B cell (primary cell): ENCODE results near the gene SPECC1. TPM values are rescaled to one million over a fixed set of nuclear protein-coding genes. Genes with fewer than 3 reads are reported as not detected.

ENCODE experiments used
- ATAC-seq: fragments of 200-7000 bp; cut with Tn5 transposase; one replicate; pipeline ENCODE4 v1.10.0; 2021; ENCODE audit warnings: low read depth, mild to moderate bottlenecking, moderate number of reproducible peaks, moderate library complexity
- CTCF ChIA-PET: fragments of 350-600 bp; sonication (Branson Sonifier 250); formaldehyde crosslinking; loops from one replicate; lab custom pipeline; 2021; ENCODE audit warnings: antibody characterized with exemption, inconsistent platforms; lab: Charles Lee
- POLR2A ChIA-PET: fragments of 350-600 bp; sonication (Branson Sonifier 250); formaldehyde crosslinking; loops from one replicate; lab custom pipeline; 2021; ENCODE audit warnings: antibody characterized with exemption; lab: Charles Lee
- DNase-seq: peaks from one replicate; pipeline ENCODE4 v3.0.0; 2013
- H2AFZ ChIP-seq: 2 replicates; pipeline ENCODE4 v1.6.1; 2012; ENCODE audit warnings: mild to moderate bottlenecking, low read depth, low read length; ENCODE audit not compliant: insufficient read depth, poor library complexity, severe bottlenecking
- H3K27ac ChIP-seq, 2 donors: 1 replicate in 1 of 2; 2 replicates in 1 of 2; pipeline ENCODE4 v1.5.1; 2012 to 2013; ENCODE audit warnings: low read length in 2 of 2, mild to moderate bottlenecking in 2 of 2, moderate library complexity in 1 of 2
- H3K27me3 ChIP-seq, 4 experiments: fragments of 200-600 bp in 1 of 4; sonication (generic) in 1 of 4; replicated peaks in 1 of 4; 1 replicate in 2 of 4; 2 replicates in 2 of 4; pipeline versions ENCODE4 v1.6.1 to v1.7.0; 2013 to 2016; ENCODE audit warnings: low read length in 3 of 4, mild to moderate bottlenecking in 2 of 4, mixed read lengths in 1 of 4, moderate library complexity in 1 of 4; ENCODE audit not compliant: insufficient read depth in 4 of 4, control insufficient read depth in 3 of 4; ENCODE audit errors: control extremely low read depth in 1 of 4
- H3K36me3 ChIP-seq, 2 experiments: replicated peaks in 1 of 2; 1 replicate in 1 of 2; 2 replicates in 1 of 2; pipeline versions ENCODE4 v1.6.1 to v1.7.1; 2013; ENCODE audit warnings: low read length in 1 of 2; ENCODE audit not compliant: insufficient read depth in 2 of 2, control insufficient read depth in 1 of 2; ENCODE audit errors: control extremely low read depth in 1 of 2, extremely low read depth in 1 of 2
- H3K4me1 ChIP-seq, 2 donors: fragments of 200-600 bp in 1 of 2; sonication (generic) in 1 of 2; 1 replicate in 1 of 2; 2 replicates in 1 of 2; pipeline versions ENCODE4 v1.5.1 to v1.6.1; 2013 to 2017; ENCODE audit warnings: low read length in 2 of 2; ENCODE audit not compliant: control insufficient read depth in 2 of 2, insufficient read depth in 2 of 2
- H3K4me2 ChIP-seq: replicated peaks from 2 replicates; pipeline ENCODE3; 2012; ENCODE audit warnings: mild to moderate bottlenecking, low read depth, low read length; ENCODE audit not compliant: poor library complexity, severe bottlenecking
- H3K4me3 ChIP-seq, 5 experiments: fragments of 200-600 bp in 1 of 5; sonication (generic) in 1 of 5; 1 replicate in 3 of 5; 2 replicates in 2 of 5; pipeline versions ENCODE4 v1.5.1 to v1.7.0; 2011 to 2016; ENCODE audit warnings: low read length in 4 of 5, mild to moderate bottlenecking in 4 of 5, low read depth in 2 of 5, control low read depth in 1 of 5, moderate library complexity in 1 of 5; ENCODE audit not compliant: insufficient read depth in 1 of 5; ENCODE audit errors: control extremely low read depth in 1 of 5, extremely low read depth in 1 of 5
- H3K79me2 ChIP-seq: fragments of 200-600 bp; sonication (generic); one replicate; pipeline ENCODE4 v1.6.0; 2016; ENCODE audit warnings: low read length; ENCODE audit not compliant: control insufficient read depth, insufficient read depth
- H3K9ac ChIP-seq: fragments of 200-600 bp; sonication (generic); 2 replicates; pipeline ENCODE4 v1.6.1; 2017; ENCODE audit warnings: mild to moderate bottlenecking, low read length, moderate library complexity
- H3K9me3 ChIP-seq, 3 donors: one replicate each; pipeline versions ENCODE4 v1.6.1 to v1.7.1; 2013; ENCODE audit warnings: low read length in 2 of 3; ENCODE audit not compliant: control insufficient read depth in 2 of 3, insufficient read depth in 1 of 3; ENCODE audit errors: control extremely low read depth in 1 of 3
- H4K20me1 ChIP-seq: 2 replicates; pipeline ENCODE4 v1.6.0; 2012; ENCODE audit warnings: mild to moderate bottlenecking, low read length; ENCODE audit not compliant: insufficient read depth, control insufficient read depth, poor library complexity, severe bottlenecking
- H3K27ac Mint-ChIP-seq: one replicate; pipeline ENCODE4 v1.8.0; 2021; ENCODE audit warnings: mixed read lengths
- H3K27me3 Mint-ChIP-seq: one replicate; pipeline ENCODE4 v1.8.0; 2021; ENCODE audit warnings: mixed read lengths
- H3K4me1 Mint-ChIP-seq: one replicate; pipeline ENCODE4 v1.8.0; 2021; ENCODE audit warnings: mixed read lengths
- H3K4me3 Mint-ChIP-seq: one replicate; pipeline ENCODE4 v1.8.0; 2021; ENCODE audit warnings: mixed read lengths
- H3K9me3 Mint-ChIP-seq: one replicate; pipeline ENCODE4 v1.8.0; 2022; ENCODE audit warnings: mixed read lengths; ENCODE audit not compliant: insufficient read depth
- CTCF ChIP-seq: fragments of 200-600 bp; IDR thresholded peaks from one replicate; pipeline ENCODE4 v1.8.0; 2022; ENCODE audit warnings: antibody characterized with exemption, mild to moderate bottlenecking
- EZH2 ChIP-seq: IDR thresholded peaks from 2 replicates; pipeline ENCODE4 v1.6.1; 2012; ENCODE audit warnings: borderline replicate concordance, low read depth, mild to moderate bottlenecking, moderate library complexity, low read length; ENCODE audit not compliant: insufficient read depth, poor library complexity, severe bottlenecking
- WGBS: methylation state at CpG from one replicate; pipeline ENCODE4 v1.1.5; 2013; ENCODE audit warnings: missing lambda C conversion rate; ENCODE audit not compliant: insufficient coverage; 5-methylcytosine and 5-hydroxymethylcytosine counted together
- intact Hi-C: fragments of 100-400 bp; cut with micrococcal nuclease; formaldehyde crosslinking; loops from one replicate; pipeline ENCODE4 v1.10.0; 2022
- polyA plus RNA-seq: library from polyadenylated mRNA; depleted of rRNA; stranded (reverse); fragments of >200 nt; gene quantifications from 2 replicates; pipeline ENCODE4 v1.2.3, GENCODE V29; 2012
- total RNA-seq, 2 donors: library from RNA; stranded (reverse); fragments of 120-200 nt in 1 of 2; gene quantifications; 1 replicate in 1 of 2; 2 replicates in 1 of 2; pipeline versions ENCODE4 v1.2.3 to v1.2.4, GENCODE V29; 2013 to 2022

SPECC1 gene
- total and polyA plus RNA-seq, 2 donors (not counting 1 experiment from before 2014, with no cell fraction given), result 4.6 to 7.4 TPM

GRCh38 chr17:20125724-20126123 lies 116.6 kb downstream of the SPECC1 start:
- H3K4me2 ChIP-seq, result no peak overlapping the region
- H3K9me3 ChIP-seq, result no peaks in the 10 kb centered on the region
- ChIA-PET POLR2A (no interaction called here), CTCF (interaction anchor here (0.7 to 1.2 kb wide), 6 partner anchors 7 to 195 kb away, joined by 3 to 5 read pairs (median 3); no protein-coding TSS in a partner anchor)
- H3K4me3 ChIP-seq, result no peak overlapping the region
- Mint-ChIP-seq H3K4me1 (no peaks in the 10 kb centered on the region), H3K27me3 (peaks cover 23% of the 10 kb centered on the region), H3K27ac (no peak overlapping the region), H3K4me3 (no peak overlapping the region), H3K9me3 (no peaks in the 10 kb centered on the region)
- no peaks in the 10 kb centered on the region for H3K27me3 ChIP-seq
- H3K79me2 ChIP-seq, result no peaks in the 10 kb centered on the region
- TF ChIP-seq EZH2 (no peak), CTCF (no peak)
- H3K4me1 ChIP-seq, result no peaks in the 10 kb centered on the region
- no peak overlapping the region for H3K9ac ChIP-seq
- H3K36me3 ChIP-seq, result no peaks in the 10 kb centered on the region
- DNase-seq (no peak), ATAC-seq (no peak)
- H3K27ac ChIP-seq, result no peak overlapping the region
- H4K20me1 ChIP-seq, result no peaks in the 10 kb centered on the region
- 80% methylated on average over 4 of the region's 6 CpGs for WGBS
- intact Hi-C loops, result no loop called here
- H2AFZ ChIP-seq, result no peak overlapping the region

GRCh38 chr17:20127360-20128035 lies 118.3 kb downstream of the SPECC1 start:
- DNase-seq, result no peak
- H3K9ac ChIP-seq, result no peak overlapping the region
- H3K4me3 Mint-ChIP-seq, result no peak overlapping the region
- no peak overlapping the region for H3K4me2 ChIP-seq
- peaks cover 14% of the 10 kb centered on the region for H3K27me3 Mint-ChIP-seq
- no peaks in the 10 kb centered on the region for H3K36me3 ChIP-seq
- WGBS, result 98% methylated on average over 5 of the region's 6 CpGs
- no peaks in the 10 kb centered on the region for H3K4me1 Mint-ChIP-seq
- peaks cover 0 to 9% (median 0%) of the 10 kb centered on the region in 3 donors for H3K9me3 ChIP-seq
- intact Hi-C loops, result no loop called here
- no peak overlapping the region for H3K27ac ChIP-seq
- CTCF ChIA-PET, result interaction anchor here (0.6 to 1.7 kb wide), 2 partner anchors 11 to 674 kb away, joined by 3 to 5 read pairs; no protein-coding TSS in a partner anchor
- no peaks in the 10 kb centered on the region for H4K20me1 ChIP-seq
- H2AFZ ChIP-seq, result no peak overlapping the region
- no peaks in the 10 kb centered on the region for H3K79me2 ChIP-seq
- no peak for ATAC-seq
- H3K9me3 Mint-ChIP-seq, result no peaks in the 10 kb centered on the region
- TF ChIP-seq EZH2 (no peak), CTCF (no peak)
- POLR2A ChIA-PET, result no interaction called here
- H3K27ac Mint-ChIP-seq, result no peak overlapping the region
- no peaks in the 10 kb centered on the region for H3K4me1 ChIP-seq
- H3K27me3 ChIP-seq, result no peaks in the 10 kb centered on the region
- H3K4me3 ChIP-seq, result no peak overlapping the region
